DND-41 (cell line): Measurements from ENCODE around the gene RHBDD1.

Experiments
- CTCF ChIP-seq: IDR thresholded peaks from 2 replicates; pipeline ENCODE4 v1.5.1; 2012; ENCODE audit warnings: borderline replicate concordance, low read length, moderate library complexity, mild to moderate bottlenecking; ENCODE audit not compliant: poor library complexity, severe bottlenecking; ENCODE audit errors: extremely low read depth
- EZH2 ChIP-seq: IDR thresholded peaks from 3 replicates; pipeline ENCODE4 v1.6.1; 2012; ENCODE audit warnings: borderline replicate concordance, low read depth, mild to moderate bottlenecking, moderate library complexity, low read length, inconsistent platforms; ENCODE audit not compliant: severe bottlenecking

- TF ChIP-seq CTCF (no peak), EZH2 (no peak)
Observed at GRCh38 chr2:226981791-226982326, 146.0 kb downstream of the RHBDD1 start.
